H7 (cell line): Measurements from ENCODE around the gene HOXB2. TPM values are rescaled to one million over a fixed set of nuclear protein-coding genes. Genes with fewer than 3 reads are reported as not detected.
"Not testable (repeated sequence)": the region's sequence is repeated elsewhere in the genome, so short reads cannot be mapped to it uniquely, and the experiment has no call there.

ENCODE experiments used
- DNase-seq: peaks from one replicate; pipeline ENCODE4 v3.0.0; 2012
- H3K27me3 ChIP-seq: 2 replicates; pipeline ENCODE4 v1.6.0; 2011; ENCODE audit warnings: mild to moderate bottlenecking, low read length; ENCODE audit not compliant: control insufficient read depth, insufficient read depth
- H3K36me3 ChIP-seq: replicated peaks from 2 replicates; pipeline ENCODE4 v1.5.1; 2011; ENCODE audit warnings: low read length; ENCODE audit not compliant: control insufficient read depth, insufficient read depth
- H3K4me3 ChIP-seq: 2 replicates; pipeline ENCODE4 v1.5.1; 2011; ENCODE audit warnings: low read depth, mild to moderate bottlenecking, control low read depth, low read length, moderate library complexity; ENCODE audit not compliant: insufficient read depth
- total RNA-seq: library from RNA; depleted of rRNA; stranded (reverse); fragments of >200 nt; shearing (Covaris generic); gene quantifications from 2 replicates; pipeline ENCODE4 v1.2.3, GENCODE V29; 2014

Gene HOXB2
- total RNA-seq, 1 experiment from 2014 or later: 11.8 TPM

DNA sequence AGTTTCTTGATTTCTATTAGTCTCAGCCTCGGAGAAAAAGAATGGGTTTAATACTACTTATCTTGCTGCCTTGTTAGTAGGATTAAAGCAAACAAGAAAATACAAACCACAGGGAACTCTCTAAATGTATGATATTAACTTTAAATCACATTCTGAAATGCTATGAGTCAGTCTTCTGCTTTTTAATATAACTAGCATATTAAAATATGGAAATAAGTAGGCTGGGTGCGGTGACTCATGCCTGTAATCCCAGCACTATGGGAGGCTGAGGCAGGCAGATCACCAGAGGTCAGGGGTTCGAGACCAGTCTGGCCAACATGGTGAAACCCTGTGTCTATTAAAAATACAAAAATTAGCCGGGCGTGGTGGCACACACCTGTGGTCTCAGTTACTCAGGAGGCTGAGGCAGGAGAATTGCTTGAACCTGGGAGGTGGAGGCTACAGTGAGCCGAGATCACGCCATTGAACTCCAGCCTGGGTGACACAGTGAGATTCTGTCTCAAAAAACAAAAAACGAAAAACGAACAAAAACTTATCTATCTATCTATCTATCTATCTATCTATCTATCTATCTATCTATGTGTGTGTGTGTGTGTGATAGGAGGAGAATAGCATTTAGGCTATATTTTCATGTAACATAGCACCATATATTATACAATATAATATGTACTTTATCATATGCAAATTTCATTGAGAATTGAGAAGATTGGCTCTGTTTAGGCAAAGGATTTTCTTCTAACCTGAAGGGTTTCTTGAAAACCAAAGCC, 8.9 kb downstream of the HOXB2 start:
- not testable (repeated sequence) for DNase-seq, H3K4me3 ChIP-seq, H3K36me3 ChIP-seq
- H3K27me3 ChIP-seq: peaks cover 37% of the 10 kb centered on the region

GRCh38 chr17:48532261-48532660, 12.6 kb downstream of the HOXB2 start:
- no peak for DNase-seq

GRCh38 chr17:48530887-48531272, 14.0 kb downstream of the HOXB2 start, which contains the start of gene HOXB1:
Gene HOXB1, minus strand, starts transcription at chr17:48531011. Its CDS starts 107 bp downstream, at chr17:48530904.
- DNase-seq: peak; percentile 91
- Histone ChIP-seq H3K27me3 (peaks cover 66% of the 10 kb centered on the region), H3K4me3 (peak within 1 kb of the TSS; percentile 17)

More at GRCh38 chr17:48532261-48532660, 12.6 kb downstream of the HOXB2 start:
- H3K4me3 ChIP-seq: no peak overlapping the region
- no peaks in the 10 kb centered on the region for H3K36me3 ChIP-seq
- H3K27me3 ChIP-seq: peaks cover 53% of the 10 kb centered on the region

DNA sequence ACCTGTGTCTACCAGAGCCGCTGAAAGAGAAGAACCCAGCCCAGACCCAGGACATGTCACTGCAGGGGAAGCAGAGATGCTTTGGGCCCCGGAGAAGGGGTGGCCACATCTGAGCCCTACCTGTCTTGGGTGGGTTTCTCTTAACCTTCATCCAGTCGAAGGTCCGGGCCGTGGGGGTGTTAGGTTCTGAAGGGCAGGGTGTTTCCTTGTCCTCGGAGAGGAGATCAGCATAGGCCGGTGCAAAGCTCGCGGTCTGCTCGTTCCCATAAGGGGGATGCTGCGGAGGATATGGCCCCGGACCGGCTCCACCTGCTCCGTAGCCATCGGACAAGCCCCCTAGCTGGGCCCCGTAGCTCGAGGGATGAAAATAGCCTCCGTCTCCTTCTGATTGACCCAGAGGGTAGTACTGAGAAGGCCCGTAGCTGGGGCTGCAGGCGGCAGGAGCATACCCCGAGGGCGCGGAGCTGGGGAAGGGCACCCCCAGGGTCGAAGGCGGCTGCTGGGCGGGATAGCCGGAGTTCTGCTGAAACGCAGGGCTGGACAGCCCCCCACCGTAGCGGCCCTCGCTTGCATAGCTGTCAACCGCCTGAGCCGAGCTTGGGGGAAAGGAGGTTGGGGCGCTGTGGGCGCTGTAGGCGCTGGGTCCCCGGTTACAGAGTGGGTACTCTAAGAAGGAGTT, 14.6 kb downstream of the HOXB2 start:
- H3K27me3 ChIP-seq: peaks cover 71% of the 10 kb centered on the region
- DNase-seq: peak; percentile 72
- peak overlapping the region; percentile 17 for H3K4me3 ChIP-seq
- no peaks in the 10 kb centered on the region for H3K36me3 ChIP-seq

More at GRCh38 chr17:48530887-48531272, 14.0 kb downstream of the HOXB2 start, which contains the start of gene HOXB1:
- H3K36me3 ChIP-seq: no peaks in the 10 kb centered on the region

GRCh38 chr17:48529683-48530009, 15.3 kb downstream of the HOXB2 start:
- peak; percentile 74 for DNase-seq
- Histone ChIP-seq H3K36me3 (no peaks in the 10 kb centered on the region), H3K4me3 (no peak overlapping the region), H3K27me3 (peaks cover 77% of the 10 kb centered on the region)

GRCh38 chr17:48528936-48529682, 15.8 kb downstream of the HOXB2 start:
- peaks cover 81% of the 10 kb centered on the region for H3K27me3 ChIP-seq
- DNase-seq: peak; percentile 59
- H3K36me3 ChIP-seq: no peaks in the 10 kb centered on the region
- no peak overlapping the region for H3K4me3 ChIP-seq

- Histone ChIP-seq H3K27me3 (peaks cover 88% of the 10 kb centered on the region), H3K4me3 (no peak overlapping the region), H3K36me3 (no peaks in the 10 kb centered on the region)
- peak; percentile 64 for DNase-seq
Observed at GRCh38 chr17:48528153-48528935, 16.6 kb downstream of the HOXB2 start.

- Histone ChIP-seq H3K4me3 (peak overlapping the region; percentile 14), H3K36me3 (no peaks in the 10 kb centered on the region), H3K27me3 (peaks cover 93% of the 10 kb centered on the region)
- no peak for DNase-seq
Observed at GRCh38 chr17:48527547-48527932, 17.4 kb downstream of the HOXB2 start.

DNA sequence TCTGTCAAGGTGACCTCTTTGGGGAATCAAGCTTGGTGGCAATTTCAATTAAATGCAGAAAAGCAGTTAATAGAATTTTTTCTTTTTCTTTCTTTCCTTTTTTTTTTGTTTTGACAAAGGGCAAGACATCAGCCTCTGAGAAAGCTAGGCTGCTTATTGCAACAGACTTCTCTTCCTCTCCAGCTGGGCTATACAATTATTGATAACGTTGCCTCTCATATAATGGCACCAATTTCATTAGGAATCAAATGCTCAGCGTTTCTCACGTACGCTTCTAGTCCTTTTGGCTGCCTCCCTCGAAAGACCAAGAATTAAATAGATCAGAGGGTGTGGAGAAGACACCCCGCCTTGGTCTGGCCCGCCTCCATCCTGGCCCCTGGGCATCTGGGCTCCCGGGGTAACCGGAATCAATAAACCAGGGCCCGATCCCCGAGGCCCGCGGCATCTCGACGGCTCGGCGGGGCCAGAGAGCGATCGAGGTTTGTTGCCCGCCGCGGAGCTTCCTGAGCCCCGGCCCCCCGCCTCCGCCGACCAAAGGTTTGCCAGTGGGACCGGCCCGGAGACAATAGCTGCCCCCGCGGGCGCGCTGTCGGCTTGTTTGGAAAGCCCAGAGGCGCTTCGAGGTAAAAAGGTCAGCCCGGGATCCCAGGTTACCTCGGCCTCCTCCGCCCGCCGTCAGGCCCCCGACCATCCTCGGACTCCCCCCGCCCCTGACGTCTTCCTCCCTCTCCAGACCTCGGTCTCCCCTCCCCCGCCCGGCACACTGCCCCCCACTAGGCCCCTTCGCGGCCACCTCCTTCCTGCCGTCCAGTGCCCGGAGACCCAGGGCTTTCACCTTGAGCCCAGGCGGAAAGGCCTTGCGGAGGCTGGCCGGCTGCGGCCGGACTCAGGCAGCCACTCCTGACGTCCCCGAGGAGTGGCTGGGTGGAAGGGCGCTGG, 18.0 kb downstream of the HOXB2 start:
- Histone ChIP-seq H3K27me3 (peaks cover 88% of the 10 kb centered on the region), H3K36me3 (no peaks in the 10 kb centered on the region), H3K4me3 (peak overlapping the region; percentile 14)
- DNase-seq: peak; percentile 91

- DNase-seq: no peak
- no peaks in the 10 kb centered on the region for H3K36me3 ChIP-seq
- H3K4me3 ChIP-seq: no peak overlapping the region
- H3K27me3 ChIP-seq: peaks cover 59% of the 10 kb centered on the region
Observed at GRCh38 chr17:48523010-48523409, 21.9 kb downstream of the HOXB2 start.

DNA sequence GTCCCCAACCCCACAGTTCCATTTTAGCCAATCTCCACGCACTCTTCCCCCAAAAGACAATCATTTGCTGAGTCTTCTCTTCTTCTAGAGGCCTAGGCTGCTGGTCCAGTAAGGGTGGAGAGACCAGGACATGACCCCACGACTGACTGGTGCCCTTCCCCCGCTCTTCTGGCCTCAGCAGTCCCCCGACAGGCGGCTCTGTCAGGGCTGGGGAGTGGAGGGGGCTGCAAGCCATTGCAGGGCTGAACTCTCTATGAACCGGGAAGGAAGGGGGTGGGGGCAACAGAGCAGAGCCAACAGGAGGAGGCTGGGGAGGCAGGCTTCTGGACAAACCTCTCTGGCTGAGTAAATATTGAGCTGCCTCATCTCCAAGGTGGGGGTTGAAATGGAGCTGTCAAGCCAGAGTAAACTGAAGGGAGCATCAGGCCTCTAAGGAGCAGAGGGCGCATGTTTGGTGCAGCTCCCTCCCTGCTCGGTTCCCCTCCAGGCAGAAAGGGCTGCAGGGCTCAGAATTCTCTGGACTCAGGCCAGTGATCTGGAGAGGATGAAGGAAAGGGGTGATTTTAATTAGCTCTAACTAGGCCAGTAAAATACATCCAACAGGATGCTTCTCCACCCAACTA, 22.8 kb downstream of the HOXB2 start:
- peak; percentile 56 for DNase-seq
- H3K36me3 ChIP-seq: no peaks in the 10 kb centered on the region
- peaks cover 51% of the 10 kb centered on the region for H3K27me3 ChIP-seq
- no peak overlapping the region for H3K4me3 ChIP-seq

DNA sequence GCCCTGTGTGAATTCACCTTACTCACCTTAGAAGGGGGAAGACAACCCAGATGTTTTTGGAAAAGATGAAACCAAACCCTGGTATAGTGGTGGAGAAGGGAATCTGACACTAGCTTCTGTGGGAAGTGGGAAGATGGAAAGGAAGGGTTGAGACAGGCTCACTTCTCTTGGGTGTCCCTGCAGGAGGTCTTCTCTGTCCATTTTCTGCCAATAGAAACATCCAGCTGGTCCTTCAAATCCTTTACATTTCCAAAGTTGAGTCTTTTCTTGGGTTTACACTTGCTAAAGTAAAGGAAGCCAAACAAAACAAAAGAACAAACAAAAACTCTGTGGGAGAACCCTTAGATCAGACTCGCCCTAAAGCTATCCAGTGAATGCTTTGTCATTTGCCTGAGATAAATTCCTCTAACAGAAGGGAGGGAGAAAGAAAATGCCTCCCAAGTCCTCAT, 24.3 kb downstream of the HOXB2 start:
- no peak overlapping the region for H3K4me3 ChIP-seq
- DNase-seq: peak; percentile 59
- H3K36me3 ChIP-seq: no peaks in the 10 kb centered on the region
- H3K27me3 ChIP-seq: peaks cover 37% of the 10 kb centered on the region

GRCh38 chr17:48519427-48519826, 25.5 kb downstream of the HOXB2 start:
- no peak overlapping the region for H3K4me3 ChIP-seq
- no peak for DNase-seq
- peaks cover 29% of the 10 kb centered on the region; the same call in 1 of the 2 replicates for H3K27me3 ChIP-seq
- H3K36me3 ChIP-seq: no peaks in the 10 kb centered on the region
